H9 (cell line): Measurements from ENCODE around the gene SKAP1. TPM values are rescaled to one million over a fixed set of nuclear protein-coding genes. Genes with fewer than 3 reads are reported as not detected.

Experiments
- DNase-seq: peaks from one replicate; pipeline ENCODE4 v3.0.0-alpha.2; 2017
- H2AFZ ChIP-seq: one replicate; pipeline ENCODE4 v1.6.1; 2013; ENCODE audit warnings: mild to moderate bottlenecking, low read length, control low read depth, moderate library complexity
- H2AK5ac ChIP-seq: 2 replicates; pipeline ENCODE4 v1.6.1; 2013; ENCODE audit warnings: low read length, control low read depth, mixed read lengths; ENCODE audit not compliant: insufficient read length
- H2BK120ac ChIP-seq: one replicate; pipeline ENCODE4 v1.6.1; 2013; ENCODE audit warnings: low read depth, mild to moderate bottlenecking, low read length, control low read depth, inconsistent platforms; ENCODE audit not compliant: poor library complexity, severe bottlenecking
- H2BK12ac ChIP-seq: 2 replicates; pipeline ENCODE4 v1.6.1; 2013; ENCODE audit warnings: low read length, control low read depth, mixed read lengths, low read depth; ENCODE audit not compliant: insufficient read length
- H2BK15ac ChIP-seq: 2 replicates; pipeline ENCODE4 v1.6.1; 2013; ENCODE audit warnings: low read depth, low read length, control low read depth
- H2BK20ac ChIP-seq: one replicate; pipeline ENCODE4 v1.6.1; 2013; ENCODE audit warnings: low read depth, mild to moderate bottlenecking, low read length, control low read depth, inconsistent platforms; ENCODE audit not compliant: poor library complexity, severe bottlenecking
- H2BK5ac ChIP-seq: 2 replicates; pipeline ENCODE4 v1.6.1; 2013; ENCODE audit warnings: low read length, control low read depth, mixed read lengths; ENCODE audit not compliant: insufficient read length
- H3K14ac ChIP-seq: 2 replicates; pipeline ENCODE4 v1.6.1; 2013; ENCODE audit warnings: low read length, control low read depth; ENCODE audit not compliant: insufficient read depth
- H3K18ac ChIP-seq: 2 replicates; pipeline ENCODE4 v1.6.1; 2013; ENCODE audit warnings: low read depth, mild to moderate bottlenecking, mixed read lengths, low read length, control low read depth; ENCODE audit not compliant: insufficient read length
- H3K23ac ChIP-seq: 2 replicates; pipeline ENCODE4 v1.6.1; 2013; ENCODE audit warnings: low read length, control low read depth, mixed read lengths, low read depth; ENCODE audit not compliant: insufficient read length
- H3K23me2 ChIP-seq: 2 replicates; pipeline ENCODE4 v1.6.1; 2013; ENCODE audit warnings: low read depth, mild to moderate bottlenecking, mixed read lengths, low read length, control low read depth; ENCODE audit not compliant: insufficient read length, poor library complexity, severe bottlenecking
- H3K27ac ChIP-seq: 2 replicates; pipeline ENCODE4 v1.5.1; 2013; ENCODE audit warnings: low read length, control low read depth, mixed read lengths, low read depth; ENCODE audit not compliant: insufficient read length
- H3K27me3 ChIP-seq: 2 replicates; pipeline ENCODE4 v1.6.1; 2013; ENCODE audit warnings: low read length, control low read depth, inconsistent platforms; ENCODE audit not compliant: insufficient read depth
- H3K4ac ChIP-seq: 2 replicates; pipeline ENCODE4 v1.6.1; 2013; ENCODE audit warnings: low read depth, mild to moderate bottlenecking, control low read depth, inconsistent platforms, low read length, moderate library complexity
- H3K4me1 ChIP-seq: 2 replicates; pipeline ENCODE4 v1.6.1; 2013; ENCODE audit warnings: low read length, control low read depth, inconsistent platforms; ENCODE audit not compliant: insufficient read depth
- H3K4me2 ChIP-seq: 2 replicates; pipeline ENCODE4 v1.6.1; 2013; ENCODE audit warnings: low read length, control low read depth, mixed read lengths; ENCODE audit not compliant: insufficient read length, insufficient read depth
- H3K56ac ChIP-seq: 2 replicates; pipeline ENCODE4 v1.6.1; 2013; ENCODE audit warnings: low read depth, mild to moderate bottlenecking, mixed read lengths, low read length, control low read depth; ENCODE audit not compliant: insufficient read length
- H3K79me1 ChIP-seq: 2 replicates; pipeline ENCODE4 v1.6.1; 2013; ENCODE audit warnings: low read depth, mild to moderate bottlenecking, moderate library complexity, low read length, control low read depth, inconsistent platforms; ENCODE audit not compliant: insufficient read depth, poor library complexity, severe bottlenecking
- H3K79me2 ChIP-seq: 2 replicates; pipeline ENCODE4 v1.6.1; 2013; ENCODE audit warnings: low read length, control low read depth, inconsistent platforms; ENCODE audit not compliant: insufficient read depth
- H3K9ac ChIP-seq: 2 replicates; pipeline ENCODE4 v1.6.1; 2013; ENCODE audit warnings: low read length, control low read depth, mixed read lengths; ENCODE audit not compliant: insufficient read length; ENCODE audit errors: extremely low read depth
- H3K9me3 ChIP-seq: one replicate; pipeline ENCODE4 v1.6.1; 2013; ENCODE audit warnings: low read depth, low read length, inconsistent platforms; ENCODE audit not compliant: control insufficient read depth
- H3T11ph ChIP-seq: one replicate; pipeline ENCODE4 v1.6.1; 2013; ENCODE audit warnings: mild to moderate bottlenecking, low read length, control low read depth, inconsistent platforms
- H4K20me1 ChIP-seq: one replicate; pipeline ENCODE4 v1.6.1; 2013; ENCODE audit not compliant: control insufficient read depth, insufficient read length, insufficient read depth
- H4K5ac ChIP-seq: 2 replicates; pipeline ENCODE4 v1.6.1; 2013; ENCODE audit warnings: low read depth, mild to moderate bottlenecking, mixed read lengths, low read length, control low read depth; ENCODE audit not compliant: insufficient read length
- H4K8ac ChIP-seq: replicated peaks from 2 replicates; pipeline ENCODE4 v1.6.1; 2013; ENCODE audit warnings: low read length, control low read depth, mixed read lengths, low read depth; ENCODE audit not compliant: insufficient read length
- H4K91ac ChIP-seq: 2 replicates; pipeline ENCODE4 v1.6.1; 2013; ENCODE audit warnings: low read depth, mild to moderate bottlenecking, moderate library complexity, mixed read lengths, low read length, control low read depth; ENCODE audit not compliant: insufficient read length
- H3K27ac Mint-ChIP-seq, 3 experiments: 2 replicates in 2 of 3; 3 replicates in 1 of 3; pipeline ENCODE4 v1.8.0; 2020 to 2021; ENCODE audit warnings: mixed read lengths in 3 of 3, mild to moderate bottlenecking in 1 of 3, moderate library complexity in 1 of 3
- H3K27me3 Mint-ChIP-seq: 2 replicates; pipeline ENCODE4 v1.8.0; 2021; ENCODE audit warnings: low read depth, mild to moderate bottlenecking, moderate library complexity, mixed read lengths
- H3K36me3 Mint-ChIP-seq, 3 experiments: 2 replicates in 2 of 3; 3 replicates in 1 of 3; pipeline ENCODE4 v1.8.0; 2020 to 2021; ENCODE audit warnings: low read depth in 3 of 3, mixed read lengths in 3 of 3; ENCODE audit not compliant: insufficient read depth in 1 of 3
- H3K4me1 Mint-ChIP-seq, 2 experiments: 2 replicates each; pipeline ENCODE4 v1.8.0; 2020; ENCODE audit warnings: mixed read lengths in 2 of 2
- H3K4me3 Mint-ChIP-seq, 2 experiments: 2 replicates in 1 of 2; 3 replicates in 1 of 2; pipeline ENCODE4 v1.8.0; 2020 to 2021; ENCODE audit warnings: mild to moderate bottlenecking in 2 of 2, mixed read lengths in 2 of 2, moderate library complexity in 1 of 2
- H3K9me3 Mint-ChIP-seq, 2 experiments: 2 replicates in 1 of 2; 3 replicates in 1 of 2; pipeline ENCODE4 v1.8.0; 2020; ENCODE audit warnings: mild to moderate bottlenecking in 2 of 2, mixed read lengths in 2 of 2, moderate library complexity in 1 of 2
- CTCF ChIP-seq: fragments of 200-600 bp; sonication (generic); conservative IDR thresholded peaks from 3 replicates; pipeline ENCODE4 v1.8.0; 2021; ENCODE audit warnings: antibody characterized with exemption, mild to moderate bottlenecking
- WGBS: extraction: QIAGEN DNeasy Blood & Tissue Kit; methylation state at CpG from one replicate; pipeline ENCODE4 v1.1.7; 2013; ENCODE audit warnings: missing lambda C conversion rate, low lambda C conversion rate, mixed read lengths; ENCODE audit not compliant: insufficient read length; ENCODE audit errors: extremely low coverage; 5-methylcytosine and 5-hydroxymethylcytosine counted together
- total RNA-seq: library from RNA; stranded (reverse); gene quantifications from 2 replicates; pipeline ENCODE4 v1.2.1, GENCODE V29; 2021

SKAP1 gene
- total RNA-seq, 1 experiment from 2014 or later: not detected

DNA sequence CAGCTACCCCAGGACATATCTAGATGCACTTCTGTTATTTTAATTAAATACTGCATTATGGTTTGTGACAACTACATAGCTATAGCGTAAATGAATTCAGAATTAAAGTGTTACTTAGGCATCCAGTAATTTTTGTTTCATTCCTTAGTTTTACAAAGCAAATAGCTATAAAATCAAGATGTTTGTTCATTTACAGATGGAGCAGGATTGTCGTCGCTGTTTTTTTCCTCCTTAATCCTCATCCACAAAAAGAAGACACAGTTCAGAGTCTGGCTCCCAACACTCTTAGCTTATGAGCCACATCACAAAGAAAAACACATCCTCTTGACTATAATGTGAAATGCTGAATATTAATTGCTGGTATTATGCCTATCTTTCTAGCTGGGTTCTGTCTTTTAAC lies 278.8 kb downstream of the SKAP1 start:
- Mint-ChIP-seq H3K27ac (no peak overlapping the region), H3K4me3 (no peak overlapping the region), H3K36me3 (no peaks in the 10 kb centered on the region), H3K27me3 (peaks cover 32% of the 10 kb centered on the region), H3K4me1 (peaks cover 34 to 35% of the 10 kb centered on the region in 2 experiments), H3K9me3 (no peaks in the 10 kb centered on the region)
- Histone ChIP-seq H3K4ac (no peak overlapping the region), H3K23ac (no peak overlapping the region), H3K9ac (no peak overlapping the region), H4K5ac (no peak overlapping the region), H3K27ac (no peak overlapping the region), H2AK5ac (no peak overlapping the region), H3K27me3 (no peaks in the 10 kb centered on the region), H3K23me2 (no peaks in the 10 kb centered on the region), H2BK5ac (no peak overlapping the region), H3K18ac (no peak overlapping the region), H3K4me1 (no peaks in the 10 kb centered on the region), H4K8ac (no peak overlapping the region), H2BK15ac (no peak overlapping the region), H3K79me2 (no peaks in the 10 kb centered on the region), H4K20me1 (no peaks in the 10 kb centered on the region), H3K56ac (no peak overlapping the region), H3K79me1 (no peaks in the 10 kb centered on the region), H2BK20ac (no peak overlapping the region), H2BK12ac (no peak overlapping the region), H3T11ph (no peak overlapping the region), H4K91ac (no peak overlapping the region), H3K14ac (no peak overlapping the region), H3K4me2 (no peak overlapping the region), H3K9me3 (no peaks in the 10 kb centered on the region), H2AFZ (no peak overlapping the region), H2BK120ac (no peak overlapping the region)
- DNase-seq: no peak
- no CpG with 5 or more reads among the region's 3 CpGs for WGBS
- TF ChIP-seq CTCF: no peak
